ENCODE data around the gene GEMIN5. TPM values are rescaled to one million over a fixed set of nuclear protein-coding genes. Genes with fewer than 3 reads are reported as not detected.

The GEMIN5 gene
- total RNA-seq, 1 donor from 2014 or later, result 16.3 TPM

- DNase-seq (ENCODE audit: low read depth), result no peak
- no peak for TF ChIP-seq CTCF (IDR thresholded peaks at IDR 0.05; ENCODE audit: insufficient read depth, low read length, poor library complexity, severe bottlenecking)
- H3K27me3 ChIP-seq (ENCODE audit: control insufficient read depth, insufficient read depth, low read length), result no peaks in the 10 kb centered on the region
- H3K36me3 ChIP-seq (ENCODE audit: control insufficient read depth, insufficient read depth, low read length), result no peaks in the 10 kb centered on the region
- no peak overlapping the region for H3K4me3 ChIP-seq (ENCODE audit: low read depth, low read length)
Observed at GRCh38 chr5:154844809-154845208, 93.2 kb downstream of the GEMIN5 start.

GRCh38 chr5:154842689-154843530 lies 95.1 kb downstream of the GEMIN5 start:
- TF ChIP-seq CTCF (IDR thresholded peaks at IDR 0.05; ENCODE audit: insufficient read depth, low read length, poor library complexity, severe bottlenecking), result no peak

GRCh38 chr5:154841273-154841661 lies 96.7 kb downstream of the GEMIN5 start:
- Histone ChIP-seq H3K27me3 (ENCODE audit: control insufficient read depth, insufficient read depth, low read length) (no peaks in the 10 kb centered on the region), H3K4me3 (ENCODE audit: low read depth, low read length) (no peak overlapping the region)
- TF ChIP-seq CTCF (IDR thresholded peaks at IDR 0.05; ENCODE audit: insufficient read depth, low read length, poor library complexity, severe bottlenecking), result no peak

More at GRCh38 chr5:154842689-154843530, 95.1 kb downstream of the GEMIN5 start:
- no peak for DNase-seq (ENCODE audit: low read depth)
- no peaks in the 10 kb centered on the region for H3K27me3 ChIP-seq (ENCODE audit: control insufficient read depth, insufficient read depth, low read length)
- H3K4me3 ChIP-seq (ENCODE audit: low read depth, low read length), result no peak overlapping the region
- no peaks in the 10 kb centered on the region for H3K36me3 ChIP-seq (ENCODE audit: control insufficient read depth, insufficient read depth, low read length)

GRCh38 chr5:154840435-154841272 lies 97.4 kb downstream of the GEMIN5 start:
- no peaks in the 10 kb centered on the region for H3K36me3 ChIP-seq (ENCODE audit: control insufficient read depth, insufficient read depth, low read length)
- TF ChIP-seq CTCF (IDR thresholded peaks at IDR 0.05; ENCODE audit: insufficient read depth, low read length, poor library complexity, severe bottlenecking), result no peak
- H3K4me3 ChIP-seq (ENCODE audit: low read depth, low read length), result no peak overlapping the region
- DNase-seq (ENCODE audit: low read depth), result no peak
- H3K27me3 ChIP-seq (ENCODE audit: control insufficient read depth, insufficient read depth, low read length), result no peaks in the 10 kb centered on the region

More at GRCh38 chr5:154841273-154841661, 96.7 kb downstream of the GEMIN5 start:
- H3K36me3 ChIP-seq (ENCODE audit: control insufficient read depth, insufficient read depth, low read length), result no peaks in the 10 kb centered on the region
- DNase-seq (ENCODE audit: low read depth), result no peak

Other genes with a start within 250 kb of the GEMIN5 start
- gene LARP1, start 182.8 kb downstream of the GEMIN5 start, total RNA-seq, result 142 and 147 TPM in 2 replicates
- gene FAXDC2, start 87.6 kb downstream of the GEMIN5 start, total RNA-seq, result 0.62 and 2.6 TPM in 2 replicates
- gene CNOT8, start 79.6 kb downstream of the GEMIN5 start, total RNA-seq, result 82.5 and 92.4 TPM in 2 replicates
- 24.5 and 26.8 TPM in 2 replicates for gene MRPL22, start 2.9 kb upstream of the GEMIN5 start, total RNA-seq
- not detected in 2 replicates for gene KIF4B, start 75.5 kb upstream of the GEMIN5 start, total RNA-seq

All from kidney epithelial cell (primary cell).